Measurements from ENCODE around the gene SLC17A8. TPM values are rescaled to one million over a fixed set of nuclear protein-coding genes. Genes with fewer than 3 reads are reported as not detected.

SLC17A8 gene
- total and polyA plus RNA-seq, 2 experiments from 2014 or later, result not detected

GRCh38 chr12:100433701-100434100, 76.8 kb downstream of the SLC17A8 start:
- no peak overlapping the region for H3K27ac ChIP-seq
- in situ Hi-C loops (cut with MboI), result no loop called here
- no peak overlapping the region for H3K4me2 ChIP-seq (ENCODE audit: unreplicated experiment)
- no peaks in the 10 kb centered on the region for H3K9me2 ChIP-seq (ENCODE audit: insufficient read depth)
- no peak overlapping the region for H3K4me3 ChIP-seq
- H3K36me3 ChIP-seq (ENCODE audit: low read depth), result no peaks in the 10 kb centered on the region
- TF ChIP-seq EZH2 (IDR thresholded peaks at IDR 0.05; ENCODE audit: insufficient read depth, poor library complexity, severe bottlenecking), result no peak
- no peak for DNase-seq
- H2AFZ ChIP-seq, result no peak overlapping the region
- H3F3A ChIP-seq (ENCODE audit: insufficient read depth), result no peaks in the 10 kb centered on the region
- 8 to 9% methylated on average over 2 of the region's 2 CpGs for WGBS, 2 experiments (ENCODE audit: low coverage in 1 of 2, low lambda C conversion rate in 2 of 2, missing lambda C conversion rate in 2 of 2)
- no peaks in the 10 kb centered on the region for H3K4me1 ChIP-seq (ENCODE audit: insufficient read depth)
- H3K9me3 ChIP-seq (ENCODE audit: low read depth), result no peaks in the 10 kb centered on the region
- H3K9ac ChIP-seq, result no peak overlapping the region
- H4K20me1 ChIP-seq (ENCODE audit: insufficient read depth), result no peaks in the 10 kb centered on the region
- no peaks in the 10 kb centered on the region for H3K27me3 ChIP-seq (replicated peaks; ENCODE audit: insufficient read depth)
- H3K79me2 ChIP-seq (ENCODE audit: insufficient read depth), result no peaks in the 10 kb centered on the region

GRCh38 chr12:100434177-100434576, 77.3 kb downstream of the SLC17A8 start:
- Histone ChIP-seq H4K20me1 (ENCODE audit: insufficient read depth) (no peaks in the 10 kb centered on the region), H3K27me3 (replicated peaks; ENCODE audit: insufficient read depth) (no peaks in the 10 kb centered on the region), H3K9me2 (ENCODE audit: insufficient read depth) (no peaks in the 10 kb centered on the region), H3K27ac (no peak overlapping the region), H3K9ac (no peak overlapping the region), H3K4me1 (ENCODE audit: insufficient read depth) (no peaks in the 10 kb centered on the region), H3F3A (ENCODE audit: insufficient read depth) (no peaks in the 10 kb centered on the region), H3K4me3 (no peak overlapping the region), H2AFZ (no peak overlapping the region), H3K36me3 (ENCODE audit: low read depth) (no peaks in the 10 kb centered on the region), H3K4me2 (ENCODE audit: unreplicated experiment) (no peak overlapping the region), H3K9me3 (ENCODE audit: low read depth) (no peaks in the 10 kb centered on the region), H3K79me2 (ENCODE audit: insufficient read depth) (no peaks in the 10 kb centered on the region)
- TF ChIP-seq EZH2phosphoT487 (IDR thresholded peaks at IDR 0.05; ENCODE audit: insufficient read depth, low read depth) (no peak), EZH2 (IDR thresholded peaks at IDR 0.05; ENCODE audit: insufficient read depth, poor library complexity, severe bottlenecking) (no peak)
- DNase-seq, result no peak
- in situ Hi-C loops (cut with MboI), result no loop called here

- no peak for TF ChIP-seq EZH2phosphoT487 (IDR thresholded peaks at IDR 0.05; ENCODE audit: insufficient read depth, low read depth)
- Histone ChIP-seq H3K9ac (no peak overlapping the region), H3K4me2 (ENCODE audit: unreplicated experiment) (no peak overlapping the region), H3K79me2 (ENCODE audit: insufficient read depth) (no peaks in the 10 kb centered on the region), H4K20me1 (ENCODE audit: insufficient read depth) (no peaks in the 10 kb centered on the region), H3K4me3 (no peak overlapping the region), H3K27ac (no peak overlapping the region), H3K27me3 (replicated peaks; ENCODE audit: insufficient read depth) (no peaks in the 10 kb centered on the region; the same call in 1 of the 2 replicates), H3K9me3 (ENCODE audit: low read depth) (no peaks in the 10 kb centered on the region), H3F3A (ENCODE audit: insufficient read depth) (no peaks in the 10 kb centered on the region), H3K4me1 (ENCODE audit: insufficient read depth) (no peaks in the 10 kb centered on the region), H3K36me3 (ENCODE audit: low read depth) (no peaks in the 10 kb centered on the region), H3K9me2 (ENCODE audit: insufficient read depth) (no peaks in the 10 kb centered on the region), H2AFZ (no peak overlapping the region)
- DNase-seq, result no peak
- in situ Hi-C loops (cut with MboI), result no loop called here
- WGBS, 2 experiments (ENCODE audit: low coverage in 1 of 2, low lambda C conversion rate in 2 of 2, missing lambda C conversion rate in 2 of 2), result 21 to 22% methylated on average over 2 of the region's 2 CpGs
Observed at GRCh38 chr12:100435957-100436356, 79.1 kb downstream of the SLC17A8 start.

- no peak overlapping the region for H3K4me3 ChIP-seq
- no peaks in the 10 kb centered on the region for H3K9me2 ChIP-seq (ENCODE audit: insufficient read depth)
- H3K27me3 ChIP-seq (replicated peaks; ENCODE audit: insufficient read depth), result no peaks in the 10 kb centered on the region; the same call in 1 of the 2 replicates
- no peaks in the 10 kb centered on the region for H3K36me3 ChIP-seq (ENCODE audit: low read depth)
- H3F3A ChIP-seq (ENCODE audit: insufficient read depth), result no peaks in the 10 kb centered on the region
- in situ Hi-C loops (cut with MboI), result no loop called here
- H3K4me1 ChIP-seq (ENCODE audit: insufficient read depth), result no peaks in the 10 kb centered on the region
- no peak for TF ChIP-seq EZH2 (IDR thresholded peaks at IDR 0.05; ENCODE audit: insufficient read depth, poor library complexity, severe bottlenecking)
- TF ChIP-seq EZH2phosphoT487 (IDR thresholded peaks at IDR 0.05; ENCODE audit: insufficient read depth, low read depth), result no peak
- no peak overlapping the region for H3K9ac ChIP-seq
- 27 to 28% methylated on average over 6 of the region's 6 CpGs for WGBS, 2 experiments (ENCODE audit: low coverage in 1 of 2, low lambda C conversion rate in 2 of 2, missing lambda C conversion rate in 2 of 2)
- H3K9me3 ChIP-seq (ENCODE audit: low read depth), result no peaks in the 10 kb centered on the region
- no peaks in the 10 kb centered on the region for H3K79me2 ChIP-seq (ENCODE audit: insufficient read depth)
- no peak overlapping the region for H3K27ac ChIP-seq
- no peaks in the 10 kb centered on the region for H4K20me1 ChIP-seq (ENCODE audit: insufficient read depth)
- no peak overlapping the region for H2AFZ ChIP-seq
- no peak for DNase-seq
- H3K4me2 ChIP-seq (ENCODE audit: unreplicated experiment), result no peak overlapping the region
Observed at GRCh38 chr12:100437038-100437841, 80.4 kb downstream of the SLC17A8 start.

- no peak overlapping the region for H3K4me3 ChIP-seq
- H3K36me3 ChIP-seq (ENCODE audit: low read depth), result no peaks in the 10 kb centered on the region
- H3K9me2 ChIP-seq (ENCODE audit: insufficient read depth), result no peaks in the 10 kb centered on the region
- no peak for TF ChIP-seq EZH2 (IDR thresholded peaks at IDR 0.05; ENCODE audit: insufficient read depth, poor library complexity, severe bottlenecking)
- TF ChIP-seq EZH2phosphoT487 (IDR thresholded peaks at IDR 0.05; ENCODE audit: insufficient read depth, low read depth), result no peak
- DNase-seq, result no peak
- no peaks in the 10 kb centered on the region for H3K9me3 ChIP-seq (ENCODE audit: low read depth)
- no peaks in the 10 kb centered on the region for H4K20me1 ChIP-seq (ENCODE audit: insufficient read depth)
- H3K27ac ChIP-seq, result no peak overlapping the region
- no peaks in the 10 kb centered on the region for H3K79me2 ChIP-seq (ENCODE audit: insufficient read depth)
- WGBS, 2 experiments (ENCODE audit: low coverage in 1 of 2, low lambda C conversion rate in 2 of 2, missing lambda C conversion rate in 2 of 2), result 26 to 29% methylated on average over 2 of the region's 2 CpGs
- H3F3A ChIP-seq (ENCODE audit: insufficient read depth), result no peaks in the 10 kb centered on the region
- no peaks in the 10 kb centered on the region; the same call in 1 of the 2 replicates for H3K27me3 ChIP-seq (replicated peaks; ENCODE audit: insufficient read depth)
- no peak overlapping the region for H2AFZ ChIP-seq
- no peak overlapping the region for H3K4me2 ChIP-seq (ENCODE audit: unreplicated experiment)
- in situ Hi-C loops (cut with MboI), result no loop called here
- H3K4me1 ChIP-seq (ENCODE audit: insufficient read depth), result no peaks in the 10 kb centered on the region
- H3K9ac ChIP-seq, result no peak overlapping the region
Observed at GRCh38 chr12:100439797-100440196, 82.9 kb downstream of the SLC17A8 start.
